Measurements from ENCODE around the gene FYB2.
"Not testable (repeated sequence)": the region's sequence is repeated elsewhere in the genome, so short reads cannot be mapped to it uniquely, and the experiment has no call there.

Gene FYB2

GRCh38 chr1:56787330-56787729 is 31.9 kb downstream of the FYB2 start:
- Mint-ChIP-seq H3K4me1 (no peaks in the 10 kb centered on the region), H3K4me3 (no peak overlapping the region), H3K27ac (no peak overlapping the region), H3K9me3 (no peaks in the 10 kb centered on the region), H3K36me3 (no peaks in the 10 kb centered on the region)
- no peak for DNase-seq (ENCODE audit: low spot score in 2 of 2)
- no peak for ATAC-seq

- Mint-ChIP-seq H3K27ac (no peak overlapping the region), H3K9me3 (no peaks in the 10 kb centered on the region), H3K36me3 (no peaks in the 10 kb centered on the region), H3K4me1 (no peaks in the 10 kb centered on the region), H3K4me3 (no peak overlapping the region)
- ATAC-seq: no peak
- no peak for DNase-seq (ENCODE audit: low spot score in 2 of 2)
Measured at GRCh38 chr1:56782773-56783172, 36.4 kb downstream of the FYB2 start.

- Mint-ChIP-seq H3K36me3 (no peaks in the 10 kb centered on the region), H3K4me3 (no peak overlapping the region), H3K27ac (no peak overlapping the region), H3K4me1 (no peaks in the 10 kb centered on the region), H3K9me3 (no peaks in the 10 kb centered on the region)
- no peak for DNase-seq (ENCODE audit: low spot score in 2 of 2)
- no peak for ATAC-seq
Measured at GRCh38 chr1:56780826-56781225, 38.4 kb downstream of the FYB2 start.

DNA sequence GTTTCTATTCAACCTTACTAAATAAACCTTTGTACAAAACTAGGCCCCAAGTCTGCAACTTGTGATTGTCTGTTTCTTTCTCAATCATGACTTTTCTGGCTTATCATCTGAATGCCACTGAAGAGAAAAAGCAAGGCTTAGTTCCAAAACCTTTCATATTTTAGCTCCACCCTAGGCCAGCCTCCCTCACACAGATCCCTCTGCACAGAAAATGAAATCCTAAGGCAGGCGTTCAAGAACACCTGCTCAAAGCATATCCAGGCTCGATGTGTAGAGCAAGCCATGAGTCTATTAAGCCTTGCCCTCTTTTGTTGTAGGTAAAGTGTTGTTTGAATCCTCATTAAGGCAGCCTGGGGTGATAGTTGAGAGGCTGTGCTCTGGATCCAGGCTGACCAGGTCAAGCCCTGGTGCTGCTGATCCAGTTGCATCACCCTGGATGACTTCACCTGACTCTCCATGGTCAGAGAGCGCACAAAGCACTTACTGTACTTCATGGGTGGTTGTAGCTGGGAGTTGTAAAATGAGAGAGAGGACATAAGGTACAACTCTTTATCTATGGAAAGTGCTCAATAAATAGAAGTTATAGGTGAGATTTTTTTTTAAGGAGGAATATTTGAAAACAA is 39.0 kb downstream of the FYB2 start:
- no peak overlapping the region for H3K27ac Mint-ChIP-seq
- no peaks in the 10 kb centered on the region for H3K9me3 Mint-ChIP-seq
- no peaks in the 10 kb centered on the region for H3K36me3 Mint-ChIP-seq
- ATAC-seq (no peak), DNase-seq (ENCODE audit: low spot score in 2 of 2) (no peak)
- H3K4me1 Mint-ChIP-seq: no peaks in the 10 kb centered on the region
- H3K4me3 Mint-ChIP-seq: no peak overlapping the region

- H3K36me3 Mint-ChIP-seq: no peaks in the 10 kb centered on the region
- H3K27ac Mint-ChIP-seq: no peak overlapping the region
- no peaks in the 10 kb centered on the region for H3K4me1 Mint-ChIP-seq
- ATAC-seq (no peak), DNase-seq (ENCODE audit: low spot score in 2 of 2) (no peak)
- no peaks in the 10 kb centered on the region for H3K9me3 Mint-ChIP-seq
- H3K4me3 Mint-ChIP-seq: no peak overlapping the region
Measured at GRCh38 chr1:56777972-56778371, 41.2 kb downstream of the FYB2 start.

GRCh38 chr1:56774732-56775131 is 44.5 kb downstream of the FYB2 start:
- ATAC-seq; H3K27ac Mint-ChIP-seq; H3K36me3 Mint-ChIP-seq; H3K4me1 Mint-ChIP-seq; H3K9me3 Mint-ChIP-seq; DNase-seq (ENCODE audit: low spot score in 2 of 2); H3K4me3 Mint-ChIP-seq: not testable (repeated sequence)

DNA sequence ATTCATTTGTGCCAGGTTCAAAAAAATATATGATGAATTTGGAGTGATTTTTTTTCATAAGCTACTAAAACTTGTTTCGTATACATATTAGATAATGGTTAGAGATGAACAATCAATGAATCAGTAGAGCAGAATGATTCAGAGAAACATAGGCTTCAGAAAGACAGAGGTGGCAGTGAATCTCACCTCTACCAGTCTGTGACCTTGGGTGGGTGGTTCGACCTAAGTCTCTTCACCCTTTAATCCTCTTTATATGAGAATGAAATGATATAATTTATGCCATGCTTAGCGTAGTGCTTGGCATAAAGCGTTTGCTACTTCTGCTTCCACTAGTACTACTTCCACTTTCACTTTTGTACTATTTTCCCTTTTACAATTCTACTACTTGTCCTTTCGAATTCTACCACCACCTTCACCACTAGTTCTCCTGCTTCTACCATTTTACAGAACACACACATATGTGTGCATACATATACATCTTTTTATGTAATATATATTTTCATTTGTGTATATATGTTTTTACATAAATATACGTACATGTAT is 45.1 kb downstream of the FYB2 start:
- Mint-ChIP-seq H3K4me1 (no peaks in the 10 kb centered on the region), H3K36me3 (no peaks in the 10 kb centered on the region), H3K9me3 (no peaks in the 10 kb centered on the region), H3K27ac (no peak overlapping the region), H3K4me3 (no peak overlapping the region)
- DNase-seq (ENCODE audit: low spot score in 2 of 2): no peak
- ATAC-seq: peak; percentile 51

DNA sequence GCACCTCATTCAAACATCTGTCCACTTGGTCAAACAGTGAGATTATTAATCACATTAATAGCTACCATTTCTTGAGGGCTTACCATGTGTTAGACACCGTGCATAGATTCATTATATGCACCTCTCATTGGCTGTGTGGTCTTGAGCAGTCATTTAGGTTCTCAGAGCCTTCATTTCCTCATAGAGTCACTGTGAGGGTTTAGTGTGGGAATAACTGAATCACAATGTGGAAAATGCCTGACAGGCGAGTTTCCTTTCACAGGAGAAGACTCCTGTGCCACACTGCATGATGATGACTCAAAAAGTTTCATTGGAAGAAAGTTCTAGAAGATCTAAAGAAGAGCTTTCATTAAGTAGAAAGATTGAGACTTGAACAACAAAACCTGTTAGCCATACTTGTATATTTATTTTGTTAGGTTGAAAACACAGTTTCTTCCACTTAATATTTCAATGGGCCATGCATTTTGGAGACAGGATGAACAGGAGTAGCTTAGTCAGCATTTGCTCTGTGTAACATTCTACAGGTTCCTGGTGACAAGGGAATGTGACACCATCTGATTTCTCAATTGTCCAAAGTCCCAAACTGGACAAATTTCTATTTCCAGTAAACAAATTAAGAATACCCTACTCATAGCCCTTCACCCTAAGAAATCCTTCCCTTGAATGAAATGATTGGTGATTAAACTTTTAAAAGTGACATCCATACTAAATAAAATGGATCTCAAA is 45.7 kb downstream of the FYB2 start:
- no peak overlapping the region for H3K27ac Mint-ChIP-seq
- no peaks in the 10 kb centered on the region for H3K9me3 Mint-ChIP-seq
- DNase-seq (ENCODE audit: low spot score in 2 of 2) (no peak), ATAC-seq (no peak)
- no peaks in the 10 kb centered on the region for H3K36me3 Mint-ChIP-seq
- H3K4me3 Mint-ChIP-seq: no peak overlapping the region
- no peaks in the 10 kb centered on the region for H3K4me1 Mint-ChIP-seq

GRCh38 chr1:56771717-56772116 is 47.5 kb downstream of the FYB2 start:
- ATAC-seq (no peak), DNase-seq (ENCODE audit: low spot score in 2 of 2) (no peak)
- no peak overlapping the region for H3K4me3 Mint-ChIP-seq
- H3K36me3 Mint-ChIP-seq: no peaks in the 10 kb centered on the region
- no peak overlapping the region for H3K27ac Mint-ChIP-seq
- H3K4me1 Mint-ChIP-seq: no peaks in the 10 kb centered on the region
- H3K9me3 Mint-ChIP-seq: no peaks in the 10 kb centered on the region

- H3K36me3 Mint-ChIP-seq: no peaks in the 10 kb centered on the region
- H3K27ac Mint-ChIP-seq: no peak overlapping the region
- H3K4me3 Mint-ChIP-seq: no peak overlapping the region
- ATAC-seq (no peak), DNase-seq (ENCODE audit: low spot score in 2 of 2) (no peak)
- H3K9me3 Mint-ChIP-seq: no peaks in the 10 kb centered on the region
- H3K4me1 Mint-ChIP-seq: no peaks in the 10 kb centered on the region
Measured at GRCh38 chr1:56758794-56759193, 60.4 kb downstream of the FYB2 start.

- Mint-ChIP-seq H3K27ac (no peak overlapping the region), H3K36me3 (no peaks in the 10 kb centered on the region), H3K4me1 (no peaks in the 10 kb centered on the region), H3K4me3 (no peak overlapping the region), H3K9me3 (no peaks in the 10 kb centered on the region)
- DNase-seq (ENCODE audit: low spot score in 2 of 2) (no peak), ATAC-seq (no peak)
Measured at GRCh38 chr1:56758135-56758534, 61.1 kb downstream of the FYB2 start.

GRCh38 chr1:56755911-56756310 is 63.3 kb downstream of the FYB2 start:
- no peaks in the 10 kb centered on the region for H3K36me3 Mint-ChIP-seq
- H3K4me3 Mint-ChIP-seq: no peak overlapping the region
- no peak overlapping the region for H3K27ac Mint-ChIP-seq
- no peaks in the 10 kb centered on the region for H3K4me1 Mint-ChIP-seq
- no peaks in the 10 kb centered on the region for H3K9me3 Mint-ChIP-seq
- ATAC-seq: no peak
- no peak for DNase-seq (ENCODE audit: low spot score in 2 of 2)

DNA sequence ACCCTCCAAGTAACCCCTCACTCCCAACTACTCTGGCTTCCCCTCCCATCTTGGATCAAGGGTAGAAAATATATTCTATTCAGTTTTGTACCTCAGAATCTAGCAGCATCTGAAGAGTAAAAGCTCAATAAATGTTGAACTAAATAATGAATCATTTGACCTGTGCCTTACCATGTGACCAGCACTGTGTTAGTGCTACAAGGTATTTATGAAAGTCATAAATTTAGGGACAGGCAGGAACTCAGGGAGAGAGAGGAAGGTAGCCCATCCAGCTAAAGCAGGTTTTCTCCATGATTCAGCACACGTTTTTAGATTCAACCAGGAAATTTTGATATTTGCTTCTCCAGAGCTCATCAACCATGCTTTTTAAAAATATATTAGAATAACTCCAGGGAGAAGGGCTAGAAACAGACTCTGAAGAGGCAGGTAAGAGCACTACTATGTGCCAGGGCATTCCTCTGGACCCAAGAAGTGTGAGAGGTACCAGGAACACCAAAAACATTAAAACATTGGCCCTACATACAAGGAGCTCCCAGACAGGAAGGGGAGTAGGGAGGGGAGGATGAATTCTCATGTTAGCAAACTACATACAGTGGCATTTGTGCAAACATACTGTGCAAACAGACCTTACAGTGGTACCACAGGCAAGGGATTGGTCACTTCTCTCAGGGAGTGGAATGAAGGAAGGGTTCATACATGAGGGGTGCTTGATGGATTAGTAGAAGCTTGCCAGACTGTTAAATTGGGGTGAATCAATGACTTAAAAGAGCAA is 64.3 kb downstream of the FYB2 start:
- no peaks in the 10 kb centered on the region for H3K4me1 Mint-ChIP-seq
- DNase-seq (ENCODE audit: low spot score in 2 of 2) (no peak), ATAC-seq (no peak)
- H3K4me3 Mint-ChIP-seq: no peak overlapping the region
- no peak overlapping the region for H3K27ac Mint-ChIP-seq
- H3K36me3 Mint-ChIP-seq: no peaks in the 10 kb centered on the region
- H3K9me3 Mint-ChIP-seq: no peaks in the 10 kb centered on the region

GRCh38 chr1:56745231-56745630 is 74.0 kb downstream of the FYB2 start:
- DNase-seq (ENCODE audit: low spot score in 2 of 2) (no peak), ATAC-seq (no peak)
- Mint-ChIP-seq H3K9me3 (no peaks in the 10 kb centered on the region), H3K27ac (no peak overlapping the region), H3K36me3 (no peaks in the 10 kb centered on the region), H3K4me3 (no peak overlapping the region), H3K4me1 (no peaks in the 10 kb centered on the region)

DNA sequence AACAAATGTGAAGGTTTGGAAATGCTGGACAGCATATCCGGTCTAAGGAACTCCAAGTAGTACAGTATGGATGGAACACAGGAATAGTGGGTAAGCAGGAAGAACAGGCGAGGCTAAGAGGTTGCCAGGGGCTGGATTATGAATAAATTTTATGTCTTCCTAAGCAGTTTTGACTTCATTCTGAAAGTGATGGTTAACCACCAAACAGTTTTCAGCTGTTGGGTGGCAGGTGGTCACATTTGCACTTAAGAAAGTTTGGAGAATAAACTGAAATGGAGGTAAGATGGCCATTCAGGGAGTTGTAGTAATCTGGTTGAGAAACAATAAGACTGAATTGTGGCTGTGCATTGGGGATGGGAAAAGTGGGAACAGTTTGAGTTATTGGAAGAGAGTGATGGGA is 90.2 kb downstream of the FYB2 start:
- H3K4me3 Mint-ChIP-seq: no peak overlapping the region
- DNase-seq (ENCODE audit: low spot score in 2 of 2): no peak
- no peak for ATAC-seq
- H3K9me3 Mint-ChIP-seq: peaks cover 4% of the 10 kb centered on the region
- H3K4me1 Mint-ChIP-seq: no peaks in the 10 kb centered on the region
- no peak overlapping the region for H3K27ac Mint-ChIP-seq
- H3K36me3 Mint-ChIP-seq: no peaks in the 10 kb centered on the region

GRCh38 chr1:56726706-56727105 is 92.5 kb downstream of the FYB2 start:
- no peaks in the 10 kb centered on the region for H3K36me3 Mint-ChIP-seq
- H3K4me1 Mint-ChIP-seq: no peaks in the 10 kb centered on the region
- no peak overlapping the region for H3K4me3 Mint-ChIP-seq
- ATAC-seq: no peak
- peaks cover 4% of the 10 kb centered on the region for H3K9me3 Mint-ChIP-seq
- DNase-seq (ENCODE audit: low spot score in 2 of 2): no peak
- H3K27ac Mint-ChIP-seq: no peak overlapping the region
